Measurements from ENCODE around the gene AUTS2.

GRCh38 chr7:69864274-69864673 lies 266.0 kb downstream of the AUTS2 start:
- TF ChIP-seq GATA3 (IDR thresholded peaks at IDR 0.05; ENCODE audit: low read depth, low read length) (peak; percentile 69; the same call in 1 of the 2 replicates), GATA2 (IDR thresholded peaks at IDR 0.05; ENCODE audit: low read depth, low read length) (peak; percentile 69)
